Transverse colon (tissue), 4 donors: ENCODE results near the gene ETHE1.

Experiments
- POLR2A ChIP-seq: fragments of 450-650 bp; IDR thresholded peaks from one replicate; pipeline ENCODE4 v1.6.1; 2016; ENCODE audit warnings: antibody characterized with exemption, mild to moderate bottlenecking, moderate library complexity
- POLR2AphosphoS5 ChIP-seq, 3 donors: sonication (generic); formaldehyde crosslinking; IDR thresholded peaks; one replicate each; pipeline ENCODE4 v1.6.1; 2016; ENCODE audit warnings: antibody characterized with exemption in 3 of 3
- TF ChIP-seq, protein P1 (sequence below), 5 experiments: fragments of 200-600 bp in 3 of 5; fragments of 450-650 bp in 2 of 5; sonication (generic) in 3 of 5; IDR thresholded peaks; 1 replicate in 2 of 5; 2 replicates in 3 of 5; pipeline ENCODE4 v1.5.1; 2016 to 2017; ENCODE audit warnings: antibody characterized with exemption in 5 of 5, inconsistent platforms in 3 of 5, mild to moderate bottlenecking in 2 of 5, moderate library complexity in 1 of 5

- TF ChIP-seq, protein P1, sequence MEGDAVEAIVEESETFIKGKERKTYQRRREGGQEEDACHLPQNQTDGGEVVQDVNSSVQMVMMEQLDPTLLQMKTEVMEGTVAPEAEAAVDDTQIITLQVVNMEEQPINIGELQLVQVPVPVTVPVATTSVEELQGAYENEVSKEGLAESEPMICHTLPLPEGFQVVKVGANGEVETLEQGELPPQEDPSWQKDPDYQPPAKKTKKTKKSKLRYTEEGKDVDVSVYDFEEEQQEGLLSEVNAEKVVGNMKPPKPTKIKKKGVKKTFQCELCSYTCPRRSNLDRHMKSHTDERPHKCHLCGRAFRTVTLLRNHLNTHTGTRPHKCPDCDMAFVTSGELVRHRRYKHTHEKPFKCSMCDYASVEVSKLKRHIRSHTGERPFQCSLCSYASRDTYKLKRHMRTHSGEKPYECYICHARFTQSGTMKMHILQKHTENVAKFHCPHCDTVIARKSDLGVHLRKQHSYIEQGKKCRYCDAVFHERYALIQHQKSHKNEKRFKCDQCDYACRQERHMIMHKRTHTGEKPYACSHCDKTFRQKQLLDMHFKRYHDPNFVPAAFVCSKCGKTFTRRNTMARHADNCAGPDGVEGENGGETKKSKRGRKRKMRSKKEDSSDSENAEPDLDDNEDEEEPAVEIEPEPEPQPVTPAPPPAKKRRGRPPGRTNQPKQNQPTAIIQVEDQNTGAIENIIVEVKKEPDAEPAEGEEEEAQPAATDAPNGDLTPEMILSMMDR (IDR thresholded peaks at IDR 0.05): no peak
- TF ChIP-seq POLR2AphosphoS5 (IDR thresholded peaks at IDR 0.05) (no peak), POLR2A (no peak)
These were observed 35.3 kb upstream of the ETHE1 start for GRCh38 chr19:43562226-43562697.
